Measurements from ENCODE around the gene TTC23L. TPM values are rescaled to one million over a fixed set of nuclear protein-coding genes. Genes with fewer than 3 reads are reported as not detected.

TTC23L gene, protein sequence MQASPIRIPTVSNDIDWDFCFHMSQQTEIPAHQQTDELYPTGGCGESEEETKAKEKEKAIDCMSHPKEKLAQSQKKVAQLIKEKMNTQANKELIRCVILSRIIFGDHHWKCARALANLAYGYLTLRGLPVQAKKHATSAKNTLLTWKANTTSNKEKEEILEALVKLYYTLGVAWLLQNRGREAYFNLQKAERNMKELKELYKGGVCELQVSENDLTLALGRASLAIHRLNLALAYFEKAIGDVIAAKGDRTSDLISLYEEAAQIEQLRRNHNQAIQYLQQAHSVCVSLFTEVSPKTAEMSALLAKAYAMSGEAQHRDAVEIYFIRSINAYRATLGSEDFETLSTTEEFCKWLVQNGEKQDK
- 0.43 and 1.2 TPM in 2 replicates for total RNA-seq

DNA sequence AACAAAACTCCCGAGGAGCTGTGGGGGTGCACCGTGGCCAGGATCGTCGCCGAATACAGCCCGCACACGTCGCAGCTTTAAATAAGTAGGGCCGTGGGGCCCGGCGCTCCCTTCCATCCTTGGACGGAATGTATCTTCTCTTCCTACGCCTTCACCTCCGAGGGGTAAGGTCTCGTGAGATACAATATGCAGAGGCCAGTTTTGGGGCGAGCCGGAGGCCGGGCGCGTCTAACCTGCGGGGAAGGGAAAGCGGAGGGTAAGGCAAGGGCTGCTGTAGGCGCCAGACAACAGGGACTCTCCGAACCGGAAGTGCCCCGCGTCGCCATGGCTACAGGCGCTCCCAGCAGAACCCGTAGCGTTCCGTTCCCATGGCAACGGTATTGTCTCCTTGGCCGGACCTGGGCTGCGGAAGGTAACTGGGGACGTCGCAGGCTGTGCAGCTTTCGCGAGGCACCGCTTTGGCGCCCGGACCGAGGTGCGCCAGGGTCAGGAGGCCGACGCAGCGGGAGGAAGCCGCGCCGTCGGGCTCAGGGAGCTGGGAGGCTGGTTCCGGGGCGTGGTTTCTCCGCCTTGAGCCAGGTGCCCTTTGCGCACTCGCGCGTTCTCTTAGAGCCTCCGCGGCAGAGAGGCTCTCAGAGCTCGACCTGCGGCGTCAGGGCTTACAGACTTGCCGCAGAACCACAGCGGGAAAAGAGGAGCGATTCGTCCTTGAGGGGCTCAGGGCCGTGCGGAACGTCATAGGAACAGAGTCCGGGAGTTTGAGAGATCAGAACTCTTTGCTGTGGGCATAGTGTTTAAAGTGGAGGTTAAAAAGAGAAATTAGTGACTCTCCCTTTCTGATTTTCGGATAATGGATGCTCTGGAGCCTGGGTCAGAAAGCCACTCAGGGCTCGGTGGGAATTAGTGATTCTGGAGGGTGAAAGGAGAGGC is at the start of gene TTC23L:
TSS of gene TTC23L (plus strand) at position 380 of the 930 bp plus-strand sequence. CDS start 1,508 bp downstream, outside the sequence.

DNA sequence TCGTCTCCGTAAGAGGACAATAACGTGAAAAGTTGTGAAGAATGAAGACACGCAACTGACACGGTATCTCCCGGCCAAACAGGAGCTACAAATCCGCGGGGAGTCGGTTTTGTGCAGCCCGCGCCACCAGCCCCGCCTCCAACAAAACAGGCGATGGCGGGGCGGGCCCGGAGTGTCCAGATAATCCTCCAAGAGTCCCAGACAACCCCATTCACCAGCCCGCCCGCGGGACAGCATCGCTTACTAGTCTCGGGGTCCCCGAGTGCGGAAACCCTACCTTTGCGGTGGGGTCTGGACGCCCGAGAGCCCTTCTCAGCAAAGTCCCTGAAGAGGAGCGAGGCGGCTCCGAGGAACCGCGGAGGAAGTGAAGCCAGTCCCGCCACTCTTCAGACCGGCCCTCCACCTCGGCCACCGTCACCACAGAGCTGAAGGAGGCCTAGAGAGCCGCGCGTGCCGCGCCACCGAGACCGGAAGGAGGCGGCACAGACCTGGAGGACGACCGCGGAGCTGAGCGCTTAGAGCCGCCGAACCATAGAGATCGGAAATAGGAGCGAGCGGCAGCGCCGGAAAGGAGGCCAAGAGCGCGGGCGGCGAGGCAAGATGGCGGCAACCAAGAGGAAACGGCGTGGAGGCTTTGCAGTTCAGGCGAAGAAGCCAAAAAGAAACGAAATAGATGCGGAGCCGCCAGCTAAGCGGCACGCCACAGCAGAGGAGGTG is 76.3 kb downstream of the TTC23L start, which contains the start of the genes BRIX1 and RAD1:
TSS of gene BRIX1 (plus strand) at position 573 of the 717 bp plus-strand sequence. CDS start at position 601, 28 bp downstream.
TSS of gene RAD1 (minus strand) at position 366 of the 717 bp plus-strand sequence. CDS start 612 bp downstream, outside the sequence.

DNA sequence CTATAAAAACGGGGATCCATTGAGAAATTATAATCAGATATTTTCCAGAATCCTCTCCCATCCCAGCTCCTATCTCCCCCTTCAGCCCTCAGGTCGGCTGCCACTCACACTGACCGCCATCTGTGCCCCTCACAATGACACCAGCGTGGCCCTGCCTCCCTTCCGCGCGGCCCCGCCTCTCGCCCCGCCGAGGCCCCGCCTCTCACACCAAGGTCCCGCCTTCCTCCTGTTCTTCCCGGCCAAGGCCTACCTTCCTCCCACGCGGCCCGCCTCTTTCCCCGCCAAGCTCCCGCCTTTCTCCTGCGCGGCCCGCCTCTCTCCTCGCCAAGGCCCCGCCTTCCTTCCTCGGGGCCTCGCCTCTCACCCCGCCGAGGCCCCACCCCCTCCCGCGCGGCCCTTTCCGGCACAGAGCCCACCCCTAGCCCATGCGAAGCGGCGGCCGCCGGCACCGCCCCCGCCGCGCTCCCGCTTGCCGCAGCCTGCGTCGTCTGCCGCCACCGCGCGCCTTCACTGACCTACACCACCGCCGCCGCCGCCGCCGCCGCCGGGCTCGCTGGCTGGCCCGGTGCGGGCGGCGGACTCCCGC is 90.3 kb downstream of the TTC23L start, which contains the start of gene DNAJC21:
TSS of gene DNAJC21 (plus strand) at position 426 of the 586 bp plus-strand sequence. CDS start 261 bp downstream, outside the sequence.

Other genes with a start within 250 kb of the TTC23L start
- 57.7 and 83.8 TPM in 2 replicates for gene RAI14, start 182.8 kb upstream of the TTC23L start, total RNA-seq
- 21.6 and 27.1 TPM in 2 replicates for gene RAD1, start 76.3 kb downstream of the TTC23L start, total RNA-seq
- 14.9 and 23.1 TPM in 2 replicates for gene BRIX1, start 76.5 kb downstream of the TTC23L start, total RNA-seq
- 24.8 and 36.5 TPM in 2 replicates for gene DNAJC21, start 90.4 kb downstream of the TTC23L start, total RNA-seq
- not detected in 2 replicates for gene AGXT2, start 208.8 kb downstream of the TTC23L start, total RNA-seq

Data from placental epithelial cell (primary cell).